GOT3 (cell line): Measurements from ENCODE around the gene TMEM18.

ENCODE experiments used
- DNase-seq: peaks from one replicate; lab custom pipeline; 2025; ENCODE audit warnings: mixed read lengths; lab: John Stamatoyannopoulos, UW

The TMEM18 gene

GRCh38 chr2:618422-618990 lies 58.7 kb downstream of the TMEM18 start:
- DNase-seq, result no peak

- no peak for DNase-seq
Observed at GRCh38 chr2:618005-618404, 59.2 kb downstream of the TMEM18 start.
